Middle frontal gyrus (tissue), 1 donor: ENCODE results near the gene MBNL2.

Experiments
- DNase-seq: peaks from one replicate; pipeline ENCODE4 v3.0.0-alpha.2; 2015; ENCODE audit warnings: low spot score; ENCODE audit errors: extremely low spot score

MBNL2 gene

GRCh38 chr13:97253581-97254293 lies 31.6 kb downstream of the MBNL2 start:
- no peak for DNase-seq

DNA sequence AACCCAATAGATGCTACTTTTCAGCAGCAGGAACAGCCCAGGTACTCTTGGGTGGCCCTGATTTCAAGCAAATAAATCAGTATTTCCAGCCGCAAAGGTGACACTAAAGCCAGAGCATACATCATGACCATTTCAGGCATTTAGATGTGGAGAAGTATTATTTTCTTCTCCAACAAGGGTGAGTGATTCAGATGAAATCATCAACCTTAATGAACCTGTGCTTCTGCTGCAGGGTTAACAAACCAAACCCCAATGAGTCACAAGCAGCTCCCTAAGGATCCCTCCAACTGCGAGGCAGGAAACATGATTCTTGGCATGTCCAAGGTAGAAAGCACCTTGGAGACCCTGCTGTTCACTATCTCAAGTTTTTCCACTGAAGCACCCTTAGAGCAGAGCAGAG lies 32.7 kb downstream of the MBNL2 start:
- DNase-seq: no peak

DNA sequence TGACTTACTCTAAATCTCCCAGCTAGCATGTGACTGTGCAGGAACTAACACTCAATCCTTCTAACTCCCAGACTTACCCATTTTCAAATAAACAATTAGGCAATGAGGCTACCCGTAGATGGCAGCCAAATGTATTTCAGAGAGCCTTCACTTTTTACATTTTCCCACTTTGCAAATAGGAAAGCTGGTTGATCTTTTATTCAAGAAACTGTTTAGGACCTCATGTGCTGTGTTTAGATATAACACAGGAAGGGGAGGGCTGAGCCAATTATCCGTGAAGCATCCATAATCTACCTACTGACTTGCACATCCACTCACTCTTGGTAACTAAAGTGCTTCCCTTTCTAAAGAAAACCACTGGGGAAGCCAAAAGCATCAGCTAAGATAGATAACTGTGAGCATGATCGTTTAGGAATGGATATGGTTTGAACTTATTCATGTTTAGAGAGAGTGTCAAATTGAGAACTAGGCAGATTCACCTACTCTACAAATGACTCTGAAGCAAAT lies 33.4 kb downstream of the MBNL2 start:
- DNase-seq: no peak

DNA sequence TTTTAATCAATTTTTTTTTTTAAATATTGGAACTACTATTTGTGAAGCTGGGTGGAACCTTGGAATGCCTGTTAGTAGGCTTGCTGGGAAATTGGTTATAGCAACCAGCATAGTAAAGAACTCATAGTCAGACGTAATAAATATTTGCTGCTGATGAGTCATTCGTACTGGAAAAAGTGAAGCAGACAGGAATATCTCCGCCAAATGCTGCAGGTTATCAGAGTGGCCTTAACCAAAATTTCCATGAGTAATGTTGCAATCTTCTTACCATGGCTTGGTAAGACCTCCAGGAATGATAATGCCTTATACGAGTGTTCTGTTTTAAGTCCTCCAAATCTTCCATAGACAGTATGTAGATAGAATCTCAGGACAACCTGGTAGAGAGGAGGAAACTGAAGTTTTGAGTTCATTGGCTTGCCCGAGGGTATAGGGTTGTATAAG lies 34.2 kb downstream of the MBNL2 start:
- no peak for DNase-seq

GRCh38 chr13:97257228-97257755 lies 35.2 kb downstream of the MBNL2 start:
- DNase-seq: no peak

DNA sequence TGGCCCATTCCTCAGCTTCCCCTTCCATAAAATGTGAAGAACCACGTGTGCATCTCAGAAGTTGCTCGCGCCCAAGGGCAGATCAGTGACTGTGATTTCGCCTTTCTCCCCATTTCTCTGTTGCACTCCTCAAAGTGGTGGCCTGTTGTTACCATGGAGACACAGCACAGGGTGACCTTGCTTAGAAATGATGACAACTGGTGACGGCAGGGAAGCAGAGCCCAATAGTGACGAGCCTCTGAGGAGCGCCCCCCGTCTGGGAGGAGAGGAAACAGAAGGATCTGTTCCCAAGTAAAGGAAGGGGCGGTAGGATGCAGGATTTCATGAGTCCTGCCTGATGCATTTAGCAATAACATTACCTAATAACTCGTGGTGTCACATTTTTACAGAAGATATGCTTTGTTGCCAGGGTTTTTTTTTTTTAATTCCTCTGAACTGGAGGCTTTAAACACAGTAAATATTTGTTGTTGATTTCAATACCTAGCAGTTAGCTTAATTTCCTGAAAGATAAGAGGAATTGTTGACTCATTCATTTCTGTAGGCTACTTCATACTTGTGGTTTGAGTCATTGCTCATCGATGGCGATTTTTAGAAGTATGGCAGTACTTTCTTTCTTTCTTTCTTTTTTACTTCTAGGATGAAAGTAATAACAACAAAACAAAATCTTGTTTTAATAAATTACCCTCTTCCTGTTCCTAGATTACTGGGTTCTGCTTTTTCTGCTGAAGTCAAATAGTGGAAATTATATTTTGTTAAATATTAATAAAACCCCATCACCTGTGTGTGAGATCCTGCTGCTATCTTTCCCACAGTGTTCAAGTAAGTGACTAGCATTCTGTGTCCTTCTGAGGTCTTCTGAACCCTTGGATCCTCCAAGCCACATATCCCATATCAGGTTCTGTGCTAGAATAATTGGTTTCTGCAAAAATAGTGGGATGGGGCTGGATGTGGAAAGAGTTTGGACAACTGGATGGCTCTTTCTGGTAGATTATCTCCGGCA lies 36.0 kb downstream of the MBNL2 start:
- DNase-seq: no peak

GRCh38 chr13:97258801-97259200 lies 36.7 kb downstream of the MBNL2 start:
- no peak for DNase-seq

DNA sequence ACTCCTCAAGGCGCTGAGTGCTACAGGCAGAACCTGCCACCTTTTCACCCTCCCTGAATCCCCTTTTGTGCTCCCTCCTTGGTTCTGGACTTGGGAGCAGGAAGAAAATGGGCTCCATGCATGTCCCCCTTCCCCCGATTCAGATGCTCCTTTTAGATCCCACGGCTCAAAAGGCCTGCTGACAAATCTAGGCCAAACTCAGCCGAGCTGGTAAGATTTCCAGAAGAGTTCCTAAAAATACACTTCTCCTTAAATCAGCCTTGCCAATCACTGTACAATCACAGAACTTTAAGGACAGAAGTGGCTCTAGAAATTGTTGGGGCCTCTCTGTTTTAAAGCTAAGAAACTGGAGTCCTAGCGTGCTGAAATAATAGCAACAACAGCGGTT lies 37.3 kb downstream of the MBNL2 start:
- no peak for DNase-seq

- no peak for DNase-seq
Observed at GRCh38 chr13:97259798-97260714, 37.9 kb downstream of the MBNL2 start.

- no peak for DNase-seq
Observed at GRCh38 chr13:97261254-97262005, 39.3 kb downstream of the MBNL2 start.

DNA sequence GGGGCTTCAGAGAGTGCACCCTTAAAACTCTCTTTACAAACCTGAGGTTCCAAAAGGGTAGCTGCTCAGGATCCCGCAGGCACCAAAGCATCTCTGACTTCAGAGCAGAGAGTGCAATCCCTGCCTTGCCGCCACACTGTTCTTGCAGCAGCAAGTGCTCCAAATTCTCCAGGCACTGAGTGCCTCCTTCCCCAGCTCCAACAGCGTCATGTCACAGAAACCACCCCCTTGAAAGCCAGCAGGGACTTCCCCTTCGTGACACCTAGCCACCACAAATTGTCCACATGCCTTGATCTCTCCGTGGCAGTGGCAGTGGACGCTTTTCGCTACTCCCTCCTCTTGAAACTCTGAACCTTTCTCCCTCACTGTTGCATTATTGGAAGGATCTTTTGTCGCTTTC lies 39.9 kb downstream of the MBNL2 start:
- no peak for DNase-seq

DNA sequence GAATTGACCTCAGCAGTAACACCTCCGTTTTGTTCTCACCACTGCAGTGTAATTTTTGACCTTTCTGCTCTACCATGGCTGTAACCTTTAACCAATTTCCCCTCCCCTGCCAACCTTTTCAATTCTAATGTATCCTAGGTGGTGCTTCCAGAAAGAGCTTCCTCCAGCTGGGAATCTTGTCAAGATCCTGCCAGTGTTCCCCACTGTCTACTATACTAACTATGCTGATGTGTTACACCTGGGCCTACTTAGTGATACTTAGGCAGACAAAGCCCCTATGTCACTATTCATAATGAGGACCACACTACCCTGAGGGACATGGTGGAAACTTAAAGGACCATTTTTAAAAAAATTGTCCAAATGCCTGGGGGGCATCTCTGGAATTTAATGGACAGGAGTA lies 41.0 kb downstream of the MBNL2 start:
- DNase-seq: no peak

DNA sequence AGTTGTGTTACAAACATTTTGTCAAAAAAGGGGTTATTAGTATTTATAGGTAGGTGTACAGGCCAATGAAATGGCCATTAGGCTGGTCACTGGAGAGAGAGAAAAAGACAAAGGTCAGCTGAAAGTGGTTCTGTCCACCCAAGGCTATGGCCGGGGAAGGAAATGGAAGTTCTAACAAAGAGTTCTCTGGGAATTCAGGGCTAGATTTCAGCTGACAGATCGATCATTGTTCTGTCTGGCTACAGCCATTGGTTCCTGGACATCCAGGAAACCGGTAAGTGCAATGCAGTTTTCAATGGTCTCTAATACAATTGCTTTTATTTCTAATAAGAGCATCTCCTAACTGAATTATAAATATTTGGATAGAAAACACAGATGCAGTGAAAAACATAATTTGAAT lies 42.5 kb downstream of the MBNL2 start:
- DNase-seq: no peak

- no peak for DNase-seq
Observed at GRCh38 chr13:97266332-97266731, 44.2 kb downstream of the MBNL2 start.

GRCh38 chr13:97266772-97267417 lies 44.8 kb downstream of the MBNL2 start:
- DNase-seq: no peak

GRCh38 chr13:97267418-97268059 lies 45.4 kb downstream of the MBNL2 start:
- DNase-seq: no peak

DNA sequence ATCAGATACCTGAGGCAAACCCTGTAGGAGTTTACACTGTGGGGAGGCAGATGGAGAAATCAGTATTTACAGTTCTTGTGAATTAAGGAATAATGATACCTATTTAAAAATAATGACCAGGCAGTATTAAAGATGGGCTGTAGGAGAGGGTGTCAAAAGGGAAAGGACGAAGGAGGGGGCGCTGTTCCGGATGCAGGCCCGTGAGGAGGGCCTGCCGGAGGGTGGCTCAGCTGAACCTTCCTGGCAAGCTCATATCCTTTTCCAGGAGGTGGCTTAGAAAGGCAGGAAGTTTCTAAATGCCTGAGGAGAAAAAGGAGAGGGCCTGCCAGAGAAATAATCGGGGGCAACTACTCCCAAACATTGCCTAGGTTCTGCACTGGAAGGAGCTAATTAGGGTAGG lies 46.6 kb downstream of the MBNL2 start:
- no peak for DNase-seq

- DNase-seq: no peak
Observed at GRCh38 chr13:97269603-97270002, 47.5 kb downstream of the MBNL2 start.

- DNase-seq: no peak
Observed at GRCh38 chr13:97272526-97272925, 50.4 kb downstream of the MBNL2 start.
